Measurements from ENCODE around the gene SRRM4.

GRCh38 chr12:119145367-119145766 is 164.0 kb downstream of the SRRM4 start:
- TF ChIP-seq, protein P1, sequence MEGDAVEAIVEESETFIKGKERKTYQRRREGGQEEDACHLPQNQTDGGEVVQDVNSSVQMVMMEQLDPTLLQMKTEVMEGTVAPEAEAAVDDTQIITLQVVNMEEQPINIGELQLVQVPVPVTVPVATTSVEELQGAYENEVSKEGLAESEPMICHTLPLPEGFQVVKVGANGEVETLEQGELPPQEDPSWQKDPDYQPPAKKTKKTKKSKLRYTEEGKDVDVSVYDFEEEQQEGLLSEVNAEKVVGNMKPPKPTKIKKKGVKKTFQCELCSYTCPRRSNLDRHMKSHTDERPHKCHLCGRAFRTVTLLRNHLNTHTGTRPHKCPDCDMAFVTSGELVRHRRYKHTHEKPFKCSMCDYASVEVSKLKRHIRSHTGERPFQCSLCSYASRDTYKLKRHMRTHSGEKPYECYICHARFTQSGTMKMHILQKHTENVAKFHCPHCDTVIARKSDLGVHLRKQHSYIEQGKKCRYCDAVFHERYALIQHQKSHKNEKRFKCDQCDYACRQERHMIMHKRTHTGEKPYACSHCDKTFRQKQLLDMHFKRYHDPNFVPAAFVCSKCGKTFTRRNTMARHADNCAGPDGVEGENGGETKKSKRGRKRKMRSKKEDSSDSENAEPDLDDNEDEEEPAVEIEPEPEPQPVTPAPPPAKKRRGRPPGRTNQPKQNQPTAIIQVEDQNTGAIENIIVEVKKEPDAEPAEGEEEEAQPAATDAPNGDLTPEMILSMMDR (IDR thresholded peaks at IDR 0.05) = no peak
- TF ChIP-seq POLR2A (IDR thresholded peaks at IDR 0.05) = no peak
